Naive thymus-derived CD8-positive, alpha-beta T cell (primary cell): Measurements from ENCODE around the gene ASXL1. TPM values are rescaled to one million over a fixed set of nuclear protein-coding genes. Genes with fewer than 3 reads are reported as not detected.

Experiments used
- ATAC-seq, 2 donors: fragments of 150-1000 bp; cut with Tn5 transposase in 1 of 2; sonication (Bioruptor Pico), chemical (Tn5 transposase) in 1 of 2; 1 replicate in 1 of 2; 2 replicates in 1 of 2; pipeline ENCODE4 v1.10.0; 2021; ENCODE audit warnings: mild to moderate bottlenecking in 2 of 2, moderate library complexity in 2 of 2
- POLR2A ChIA-PET: fragments of 350-600 bp; sonication (Branson Sonifier 250); formaldehyde crosslinking; loops from one replicate; lab custom pipeline; 2021; ENCODE audit warnings: antibody characterized with exemption; lab: Charles Lee
- DNase-seq, 10 donors: peaks; one replicate each; pipeline versions ENCODE4 v3.0.0 to v3.0.0-alpha.2; 2020 to 2022
- H3K27ac Mint-ChIP-seq, 10 donors: one replicate each; pipeline ENCODE4 v1.8.0; 2020 to 2022; ENCODE audit warnings: mild to moderate bottlenecking in 10 of 10, mixed read lengths in 10 of 10, moderate library complexity in 4 of 10, inconsistent platforms in 1 of 10
- H3K27me3 Mint-ChIP-seq, 5 donors: one replicate each; pipeline ENCODE4 v1.8.0; 2021 to 2022; ENCODE audit warnings: mixed read lengths in 5 of 5
- H3K36me3 Mint-ChIP-seq, 3 donors: one replicate each; pipeline ENCODE4 v1.8.0; 2020 to 2022; ENCODE audit warnings: mixed read lengths in 3 of 3, mild to moderate bottlenecking in 2 of 3, inconsistent platforms in 1 of 3
- H3K4me1 Mint-ChIP-seq, 4 donors: one replicate each; pipeline ENCODE4 v1.8.0; 2021 to 2022; ENCODE audit warnings: mixed read lengths in 4 of 4
- H3K4me3 Mint-ChIP-seq, 10 donors: one replicate each; pipeline ENCODE4 v1.8.0; 2020 to 2022; ENCODE audit warnings: mild to moderate bottlenecking in 10 of 10, mixed read lengths in 10 of 10, moderate library complexity in 6 of 10, inconsistent platforms in 1 of 10
- H3K9me3 Mint-ChIP-seq, 9 donors: one replicate each; pipeline ENCODE4 v1.8.0; 2020 to 2022; ENCODE audit warnings: mixed read lengths in 9 of 9, mild to moderate bottlenecking in 3 of 9, inconsistent platforms in 1 of 9, moderate library complexity in 1 of 9
- polyA plus RNA-seq, 3 donors: library from polyadenylated mRNA; unstranded; fragments of 300-500 nt; fragmentation: Illumina TruSeq; gene quantifications; one replicate each; pipeline ENCODE4 v1.2.3, GENCODE V29; 2021
- total RNA-seq, 8 experiments: library from RNA in 2 of 8; stranded (reverse) in 2 of 8; gene quantifications; one replicate each; pipeline ENCODE4 v1.2.3 and lab custom pipeline; 2021 to 2026

The ASXL1 gene
- total and polyA plus RNA-seq, 5 experiments from 2014 or later, result 15.2 to 149 (median 20.1) TPM

GRCh38 chr20:32484225-32484957 is 126.3 kb downstream of the ASXL1 start:
- Mint-ChIP-seq H3K4me1 (peaks cover 37 to 60% (median 56%) of the 10 kb centered on the region in 4 donors), H3K27ac (peak overlapping the region in 9 of 10 donors; percentile 75 to 98 (median 92)), H3K27me3 (peaks cover 0 to 2% (median 0%) of the 10 kb centered on the region in 5 donors), H3K4me3 (peak overlapping the region; percentile 87 to 98 (median 95)), H3K9me3 (peaks cover 0 to 10% (median 0%) of the 10 kb centered on the region in 9 donors), H3K36me3 (peaks cover 0 to 11% (median 3%) of the 10 kb centered on the region in 3 donors)
- POLR2A ChIA-PET, result interaction anchor here (0.6 to 4.5 kb wide), 21 partner anchors 9 to 460 kb away, joined by 3 to 105 read pairs (median 4); no protein-coding TSS in a partner anchor
- peak in 1 of 2 donors; percentile 18 for ATAC-seq
- peak in 5 of 10 donors; percentile 36 to 69 (median 43) for DNase-seq

DNA sequence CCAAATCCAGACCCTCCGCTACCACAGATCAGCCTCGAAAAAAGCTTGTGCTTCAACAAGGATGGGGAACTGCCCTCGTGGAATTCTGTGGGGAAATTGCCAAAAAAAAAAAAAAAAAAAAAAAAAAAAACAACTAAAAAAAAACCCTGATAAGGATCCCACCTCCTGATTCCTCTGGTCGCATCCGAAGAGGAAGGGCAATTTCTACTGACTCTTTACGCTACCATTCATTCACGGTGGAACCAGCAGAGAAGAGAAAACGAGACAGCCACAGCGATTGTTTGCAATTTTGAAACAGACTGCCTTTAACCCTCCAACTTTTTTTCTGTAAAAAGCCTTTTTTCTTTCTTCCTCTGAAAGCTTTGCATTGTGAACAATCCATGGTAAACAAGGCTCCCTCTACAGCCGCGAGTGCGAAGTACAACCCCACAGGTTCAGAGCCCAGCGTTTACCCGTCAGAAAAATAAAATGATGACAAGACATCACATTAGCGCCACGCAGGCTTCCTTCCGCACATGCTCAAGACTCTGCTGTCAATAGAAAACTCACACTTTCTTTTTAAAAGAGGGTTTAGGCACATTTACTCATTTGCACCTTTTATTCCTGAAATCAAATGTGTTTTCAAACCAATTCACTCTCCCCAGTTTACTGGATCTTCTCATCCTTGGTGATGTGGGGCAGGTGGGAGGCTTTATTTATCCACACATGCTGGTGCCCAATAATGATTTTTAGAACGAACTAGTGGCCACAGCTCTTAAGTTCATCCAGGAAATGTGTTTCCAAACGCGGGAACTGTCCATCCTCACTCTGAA is 127.0 kb downstream of the ASXL1 start:
- Mint-ChIP-seq H3K9me3 (peaks cover 0 to 10% (median 0%) of the 10 kb centered on the region in 9 donors), H3K4me3 (peak overlapping the region; percentile 87 to 98 (median 95)), H3K27me3 (peaks cover 0 to 2% (median 0%) of the 10 kb centered on the region in 5 donors), H3K4me1 (peaks cover 33 to 54% (median 48%) of the 10 kb centered on the region in 4 donors), H3K36me3 (peaks cover 0 to 15% (median 3%) of the 10 kb centered on the region in 3 donors), H3K27ac (peak overlapping the region; percentile 88 to 98 (median 95))
- ATAC-seq (peak; percentile 72 to 85), DNase-seq (peak; percentile 64 to 93 (median 85))
- POLR2A ChIA-PET, result interaction anchor here (0.6 to 4.5 kb wide), 20 partner anchors 9 to 1374 kb away, joined by 3 to 105 read pairs (median 5); no protein-coding TSS in a partner anchor

GRCh38 chr20:32485770-32486478 is 127.8 kb downstream of the ASXL1 start:
- POLR2A ChIA-PET, result interaction anchor here (0.9 to 4.5 kb wide), 13 partner anchors 10 to 128 kb away, joined by 3 to 105 read pairs (median 3); no protein-coding TSS in a partner anchor
- Mint-ChIP-seq H3K9me3 (peaks cover 0 to 10% (median 0%) of the 10 kb centered on the region in 9 donors), H3K27ac (peak overlapping the region; percentile 88 to 98 (median 95)), H3K27me3 (peaks cover 0 to 2% (median 0%) of the 10 kb centered on the region in 5 donors), H3K4me1 (peaks cover 33 to 52% (median 45%) of the 10 kb centered on the region in 4 donors), H3K4me3 (peak overlapping the region in 9 of 10 donors; percentile 92 to 98 (median 95)), H3K36me3 (peaks cover 0 to 22% (median 3%) of the 10 kb centered on the region in 3 donors)
- DNase-seq (peak in 4 of 10 donors; percentile 19 to 34 (median 31)), ATAC-seq (no peak)

GRCh38 chr20:32487381-32487780 is 129.2 kb downstream of the ASXL1 start:
- peaks cover 0 to 2% (median 0%) of the 10 kb centered on the region in 5 donors for H3K27me3 Mint-ChIP-seq
- peak overlapping the region in 1 of 10 donors; percentile 1 for H3K4me3 Mint-ChIP-seq
- peaks cover 33 to 58% (median 48%) of the 10 kb centered on the region in 4 donors for H3K4me1 Mint-ChIP-seq
- ATAC-seq, result no peak
- peak overlapping the region; percentile 63 to 98 (median 89) for H3K27ac Mint-ChIP-seq
- POLR2A ChIA-PET, result no interaction called here
- peaks cover 0 to 10% (median 0%) of the 10 kb centered on the region in 9 donors for H3K9me3 Mint-ChIP-seq
- DNase-seq, result peak in 1 of 10 donors; percentile 24
- peaks cover 0 to 36% (median 7%) of the 10 kb centered on the region in 3 donors for H3K36me3 Mint-ChIP-seq

- H3K36me3 Mint-ChIP-seq, result peaks cover 0 to 45% (median 9%) of the 10 kb centered on the region in 3 donors
- ATAC-seq (no peak), DNase-seq (no peak)
- H3K4me1 Mint-ChIP-seq, result peaks cover 33 to 65% (median 52%) of the 10 kb centered on the region in 4 donors
- no peak overlapping the region for H3K4me3 Mint-ChIP-seq
- H3K27ac Mint-ChIP-seq, result peak overlapping the region; percentile 57 to 95 (median 80)
- peaks cover 0 to 10% (median 0%) of the 10 kb centered on the region in 9 donors for H3K9me3 Mint-ChIP-seq
- peaks cover 0 to 2% (median 0%) of the 10 kb centered on the region in 5 donors for H3K27me3 Mint-ChIP-seq
- POLR2A ChIA-PET, result interaction anchor here (0.6 to 1.0 kb wide), 3 partner anchors 12 to 235 kb away, joined by 3 to 6 read pairs (median 3); no protein-coding TSS in a partner anchor
These were observed 130.1 kb downstream of the ASXL1 start for GRCh38 chr20:32488066-32488838.

Other genes with a start within 250 kb of the ASXL1 start
- gene TM9SF4, start 248.6 kb upstream of the ASXL1 start, total RNA-seq, result 10 to 100 TPM; 42.6 to 44.3 TPM
- gene TM9SF4, start 248.6 kb upstream of the ASXL1 start, polyA plus RNA-seq, result 10 to 100 TPM; 31.5 to 43.4 (median 33.3) TPM
- 10 to 100 TPM; 12.9 to 14.5 TPM for gene PLAGL2, start 150.6 kb upstream of the ASXL1 start, total RNA-seq
- 1 to 10 TPM; 1.2 to 4.2 (median 2.5) TPM for gene PLAGL2, start 150.6 kb upstream of the ASXL1 start, polyA plus RNA-seq
- gene POFUT1, start 150.5 kb upstream of the ASXL1 start, total RNA-seq, result 10 to 100 TPM; 15.4 to 21.8 TPM
- gene POFUT1, start 150.5 kb upstream of the ASXL1 start, polyA plus RNA-seq, result 10 to 100 TPM; 10.7 to 15.0 (median 12.2) TPM
- gene KIF3B, start 80.7 kb upstream of the ASXL1 start, total RNA-seq, result 10 to 100 TPM in 1 of 2 experiments, 1 to 10 TPM in 1; 9.5 to 11.4 TPM
- gene KIF3B, start 80.7 kb upstream of the ASXL1 start, polyA plus RNA-seq, result 1 to 10 TPM; 2.2 to 3.2 (median 2.2) TPM
- 10 to 100 TPM; 65.7 to 66.1 TPM for gene NOL4L, start 227.0 kb downstream of the ASXL1 start, total RNA-seq
- 10 to 100 TPM; 10.0 to 21.5 (median 14.2) TPM for gene NOL4L, start 227.0 kb downstream of the ASXL1 start, polyA plus RNA-seq